Measurements from ENCODE around the gene PCDH17.

PCDH17 gene

DNA sequence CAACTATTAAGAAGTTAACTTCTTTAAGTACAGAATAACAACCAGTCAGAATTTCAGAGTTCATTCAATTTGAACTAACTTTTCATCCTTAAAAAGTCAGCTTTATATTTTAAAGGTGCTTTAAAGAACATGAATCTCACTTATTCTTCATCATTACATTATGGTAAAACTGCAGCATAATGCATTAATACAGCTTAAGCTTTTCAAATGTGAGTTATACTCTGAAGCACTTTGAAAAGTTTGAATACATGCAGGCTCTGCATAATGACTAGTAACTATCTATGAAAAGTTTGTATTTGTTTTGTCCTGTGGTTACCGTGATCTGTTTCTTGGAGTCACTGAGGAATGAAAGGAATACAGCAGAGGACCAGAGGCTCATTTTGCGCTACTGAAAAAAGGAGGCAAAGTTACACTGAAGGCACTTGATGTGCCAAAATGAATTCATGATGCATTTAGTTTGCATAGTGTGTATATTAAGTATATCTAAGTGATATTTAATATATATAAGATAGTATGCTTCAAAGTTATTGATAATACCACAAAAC, 4.1 kb downstream of the PCDH17 start:
- no peak for DNase-seq

DNA sequence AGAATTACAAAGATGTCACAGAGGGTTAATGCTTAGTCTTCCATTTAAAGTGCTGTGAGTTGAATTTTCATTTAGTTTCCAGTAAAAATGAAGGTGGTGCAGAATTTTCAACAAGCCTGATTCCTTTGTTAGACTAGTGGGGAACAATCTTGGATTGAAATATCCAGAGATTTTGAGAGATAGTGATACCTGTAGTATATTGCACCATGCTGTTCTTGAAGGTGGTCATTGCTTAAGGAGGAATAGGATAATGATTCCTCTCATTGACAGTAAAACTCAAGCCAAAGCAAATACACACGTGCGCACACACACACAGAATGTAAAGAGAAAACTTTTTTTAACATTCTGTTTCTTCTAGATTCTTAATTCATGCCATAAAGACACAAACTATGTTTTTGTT, 5.3 kb downstream of the PCDH17 start:
- no peak for DNase-seq

DNA sequence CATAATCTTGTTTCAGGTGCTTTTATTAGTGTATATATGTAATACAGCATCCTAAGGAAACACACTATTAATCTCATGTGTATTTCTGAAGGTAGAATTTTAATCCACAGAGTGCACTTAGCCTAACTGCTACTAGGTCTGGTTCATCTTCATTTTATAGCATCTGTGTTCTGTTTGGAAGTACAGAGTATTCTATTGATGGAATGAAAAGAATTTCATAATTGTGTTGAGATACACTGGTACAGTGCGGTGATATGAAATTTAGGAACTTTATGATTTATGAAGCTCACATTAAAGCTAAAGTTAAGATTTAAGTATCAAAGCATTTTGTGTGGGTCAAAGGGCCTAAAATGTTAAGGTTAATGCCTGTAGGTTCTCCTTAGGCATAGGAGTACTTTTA, 6.0 kb downstream of the PCDH17 start:
- DNase-seq, result no peak

DNA sequence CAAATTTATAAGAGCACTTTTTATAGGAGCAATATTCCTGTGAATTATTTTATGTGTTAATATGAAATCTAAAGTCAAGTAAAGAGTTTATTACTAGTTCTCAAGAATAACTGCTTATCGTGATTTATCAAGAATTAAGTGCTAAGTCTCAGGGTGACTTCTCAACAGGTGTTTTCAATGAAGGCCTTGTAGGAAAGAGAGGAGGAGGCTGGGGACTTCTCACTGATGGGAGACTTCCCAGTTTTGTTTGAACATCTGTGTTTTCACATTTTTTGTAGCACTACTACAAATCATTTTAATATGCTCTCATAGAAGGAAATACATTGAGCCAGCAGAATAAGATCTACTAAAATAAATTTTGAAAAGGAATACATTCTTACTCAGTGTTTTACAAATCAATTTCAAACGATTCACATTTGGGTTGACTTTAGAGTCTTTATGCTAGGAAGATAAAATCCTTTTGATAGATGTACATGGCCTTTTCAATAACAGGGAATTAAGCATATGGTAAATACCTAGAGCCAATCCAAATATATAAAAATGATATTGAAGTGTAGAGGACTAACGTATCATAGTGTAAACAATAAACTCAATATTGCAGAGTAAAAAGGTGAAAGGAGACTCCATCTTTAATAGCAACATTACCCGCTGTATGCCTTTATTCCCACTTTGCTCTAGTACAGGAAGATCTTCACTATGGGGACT, 6.8 kb downstream of the PCDH17 start:
- no peak for DNase-seq

DNA sequence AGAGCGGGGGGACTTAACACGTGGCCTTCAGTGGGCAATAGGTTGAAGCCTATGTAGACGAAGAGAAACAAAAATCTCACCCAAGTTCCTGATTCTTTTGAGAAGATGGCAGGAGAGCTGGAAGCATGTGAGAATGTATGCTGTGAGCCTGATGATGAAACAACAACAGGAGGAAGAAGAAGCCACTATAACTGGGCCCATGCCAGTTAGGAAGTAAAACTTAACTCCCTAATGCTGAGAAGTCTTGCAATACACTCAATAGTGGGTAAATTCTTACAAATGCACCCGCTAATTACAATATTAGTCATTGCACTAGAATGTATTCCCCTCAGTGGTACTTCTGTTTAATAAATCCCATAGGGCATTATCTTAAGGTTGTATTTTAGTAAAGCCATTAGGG, 9.1 kb downstream of the PCDH17 start:
- no peak for DNase-seq

- no peak for DNase-seq
Observed at GRCh38 chr13:57641051-57641450, 9.5 kb downstream of the PCDH17 start.

DNA sequence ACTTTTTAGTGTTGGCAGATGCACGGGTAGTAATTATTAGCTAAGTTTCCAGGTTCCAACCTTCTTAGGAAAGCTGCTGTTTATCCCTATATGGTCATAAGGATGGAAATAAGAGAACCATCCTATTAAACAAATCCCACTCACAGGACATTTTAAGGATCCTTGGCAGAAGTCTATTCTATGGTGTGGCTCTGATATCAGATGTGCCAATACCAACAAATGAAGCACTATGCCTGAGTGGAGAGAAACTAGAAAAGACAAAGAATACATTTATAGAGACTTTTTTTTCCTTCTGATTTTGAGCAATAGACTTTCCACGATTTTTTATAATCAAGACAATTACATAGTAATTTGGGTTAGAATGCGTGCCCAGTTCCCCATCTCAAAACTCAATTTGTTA, 12.6 kb downstream of the PCDH17 start:
- DNase-seq, result no peak

GRCh38 chr13:57653229-57653989, 21.9 kb downstream of the PCDH17 start:
- no peak for DNase-seq

DNA sequence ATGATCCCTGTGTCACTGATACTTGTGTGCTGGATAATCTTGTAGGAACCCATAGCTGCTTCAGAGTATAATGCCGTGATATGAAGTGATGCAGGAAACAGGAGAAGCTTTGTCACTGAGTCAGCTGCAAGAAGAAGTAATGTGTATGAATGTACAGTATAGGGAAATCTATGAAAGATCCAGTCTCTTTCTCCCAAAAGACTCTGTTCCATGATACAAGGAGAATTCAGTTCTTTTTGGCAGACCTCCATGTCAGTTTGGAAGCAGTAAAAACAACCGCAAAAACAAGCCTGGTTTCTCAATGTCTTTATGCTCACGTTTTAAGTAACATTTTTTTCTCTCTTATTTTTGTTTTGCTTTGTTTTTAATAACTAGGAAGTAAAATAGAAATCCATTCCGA, 33.9 kb downstream of the PCDH17 start:
- no peak for DNase-seq

DNA sequence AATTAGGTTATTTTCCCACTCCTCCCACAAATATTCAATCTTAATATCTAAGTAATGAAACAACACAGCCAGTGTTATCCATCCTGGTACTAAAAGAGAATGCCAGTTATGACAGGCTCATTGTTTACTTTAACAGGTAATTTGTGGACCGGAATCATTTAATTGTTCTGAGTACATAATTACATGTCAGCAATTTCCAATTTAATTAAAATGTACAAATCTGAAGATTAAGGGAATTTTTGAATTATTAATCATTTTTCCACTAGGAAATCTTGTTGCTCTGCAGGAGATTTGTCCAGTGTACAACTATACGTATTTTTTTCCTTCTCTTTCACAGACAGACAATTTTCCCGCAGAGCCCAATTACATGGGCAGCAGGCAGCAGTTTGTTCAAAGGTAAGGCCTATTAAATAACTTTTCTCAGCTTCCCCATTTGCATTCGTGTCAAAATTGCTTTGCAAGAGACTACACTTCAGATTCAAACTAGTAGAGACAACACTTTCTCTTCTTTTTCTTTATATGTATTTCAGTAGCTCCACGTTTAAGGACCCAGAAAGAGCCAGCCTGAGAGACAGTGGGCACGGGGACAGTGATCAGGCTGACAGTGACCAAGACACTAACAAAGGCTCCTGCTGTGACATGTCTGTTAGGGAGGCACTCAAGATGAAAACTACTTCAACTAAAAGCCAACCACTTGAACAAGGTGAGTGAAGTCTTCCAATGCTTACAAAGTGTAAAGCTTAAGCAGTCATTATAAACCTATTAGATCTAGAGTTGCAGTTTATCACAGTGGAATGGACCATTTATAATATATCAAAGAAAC, 34.8 kb downstream of the PCDH17 start:
- peak; percentile 42 for DNase-seq

DNA sequence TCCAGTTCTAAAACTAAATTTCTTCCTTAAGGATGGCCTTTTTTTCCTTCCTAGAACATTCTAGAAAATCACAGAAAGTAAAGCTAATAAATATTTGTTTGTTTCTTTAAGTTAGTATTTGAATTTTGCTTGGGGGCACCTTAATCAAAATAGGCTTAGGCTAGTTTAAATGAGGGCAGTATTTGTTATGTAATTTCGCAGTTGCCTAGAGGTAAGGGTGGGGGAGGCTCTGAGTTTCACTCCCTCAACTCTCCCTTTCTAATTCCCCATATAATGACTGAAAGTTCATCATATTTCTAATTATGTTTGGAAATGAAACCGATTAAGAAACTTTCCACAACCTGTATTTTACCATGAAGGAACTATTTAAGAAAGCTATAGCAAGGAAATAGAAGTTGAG, 40.6 kb downstream of the PCDH17 start:
- no peak for DNase-seq

- no peak for DNase-seq
Observed at GRCh38 chr13:57673197-57673596, 41.7 kb downstream of the PCDH17 start.

GRCh38 chr13:57675526-57675925, 44.0 kb downstream of the PCDH17 start:
- DNase-seq, result no peak

GRCh38 chr13:57680609-57681008, 49.1 kb downstream of the PCDH17 start:
- no peak for DNase-seq

DNA sequence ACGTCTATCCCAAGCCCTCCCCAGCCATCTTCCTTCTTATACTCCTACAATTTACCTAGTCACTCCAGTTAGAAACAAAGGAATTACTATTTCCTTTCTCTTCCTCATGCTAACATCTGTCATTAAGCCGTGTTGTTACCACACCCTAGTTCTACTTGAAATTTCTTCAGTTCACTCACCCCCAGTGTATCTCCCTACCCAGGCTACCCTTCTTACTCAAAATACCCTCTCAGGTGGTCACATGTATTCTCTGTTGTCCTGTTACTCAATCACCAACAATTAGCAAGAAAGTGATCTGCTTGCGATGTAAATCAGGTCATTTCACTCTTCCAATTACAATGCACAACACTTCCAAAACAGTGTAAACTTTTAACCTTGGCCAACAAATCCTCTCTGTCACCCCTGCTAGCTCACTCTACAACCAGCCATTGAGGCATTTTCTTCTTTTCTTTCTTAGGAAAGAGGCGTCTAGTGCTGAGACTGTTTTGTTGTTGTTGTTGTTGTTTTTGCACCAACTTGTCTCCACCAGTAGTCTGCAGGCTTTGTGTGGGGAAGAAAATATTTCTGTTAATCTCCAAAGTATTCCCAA, 50.7 kb downstream of the PCDH17 start:
- no peak for DNase-seq

- no peak for DNase-seq
Observed at GRCh38 chr13:57698851-57699250, 67.3 kb downstream of the PCDH17 start.

GRCh38 chr13:57704031-57704430, 72.5 kb downstream of the PCDH17 start:
- DNase-seq, result no peak

- no peak for DNase-seq
Observed at GRCh38 chr13:57716295-57716694, 84.8 kb downstream of the PCDH17 start.

DNA sequence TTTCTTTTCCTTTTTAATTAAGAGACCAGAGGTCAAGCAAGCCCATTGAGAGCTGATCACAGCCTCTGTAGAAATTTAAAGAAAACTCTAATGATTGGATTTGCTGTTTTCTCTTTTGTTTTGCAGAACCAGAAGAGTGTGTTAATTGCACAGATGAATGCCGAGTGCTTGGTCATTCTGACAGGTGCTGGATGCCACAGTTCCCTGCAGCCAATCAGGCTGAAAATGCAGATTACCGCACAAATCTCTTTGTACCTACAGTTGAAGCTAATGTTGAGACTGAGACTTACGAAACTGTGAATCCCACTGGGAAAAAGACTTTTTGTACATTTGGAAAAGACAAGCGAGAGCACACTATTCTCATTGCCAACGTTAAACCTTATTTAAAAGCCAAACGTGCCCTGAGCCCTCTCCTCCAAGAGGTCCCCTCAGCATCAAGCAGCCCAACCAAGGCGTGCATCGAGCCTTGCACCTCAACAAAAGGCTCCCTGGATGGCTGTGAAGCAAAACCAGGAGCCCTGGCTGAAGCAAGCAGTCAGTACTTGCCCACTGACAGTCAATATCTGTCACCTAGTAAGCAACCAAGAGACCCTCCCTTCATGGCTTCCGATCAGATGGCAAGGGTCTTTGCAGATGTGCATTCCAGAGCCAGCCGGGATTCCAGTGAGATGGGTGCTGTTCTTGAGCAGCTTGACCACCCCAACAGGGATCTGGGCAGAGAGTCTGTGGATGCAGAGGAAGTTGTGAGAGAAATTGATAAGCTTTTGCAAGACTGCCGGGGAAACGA, 93.1 kb downstream of the PCDH17 start:
- DNase-seq, result no peak

GRCh38 chr13:57725480-57725879, 93.9 kb downstream of the PCDH17 start:
- no peak for DNase-seq

DNA sequence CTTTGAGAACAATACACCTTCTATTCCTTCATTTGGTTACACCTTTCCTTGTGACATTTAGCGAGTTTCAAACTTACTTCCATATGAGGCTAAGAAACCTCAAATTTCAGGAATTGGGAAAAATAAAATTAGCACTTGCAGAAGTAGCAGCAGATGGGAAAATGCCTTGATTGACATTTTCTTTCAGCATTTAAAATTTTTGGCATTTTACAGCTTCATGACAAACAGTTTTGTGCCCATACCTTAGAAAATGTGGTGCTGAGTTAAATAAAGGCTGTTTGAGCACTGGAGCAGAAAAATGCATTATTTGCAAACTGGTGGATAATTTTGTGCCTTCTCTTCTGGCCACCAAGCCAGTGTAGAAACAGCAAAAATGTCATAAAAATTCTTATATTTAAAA, 95.4 kb downstream of the PCDH17 start:
- no peak for DNase-seq

DNA sequence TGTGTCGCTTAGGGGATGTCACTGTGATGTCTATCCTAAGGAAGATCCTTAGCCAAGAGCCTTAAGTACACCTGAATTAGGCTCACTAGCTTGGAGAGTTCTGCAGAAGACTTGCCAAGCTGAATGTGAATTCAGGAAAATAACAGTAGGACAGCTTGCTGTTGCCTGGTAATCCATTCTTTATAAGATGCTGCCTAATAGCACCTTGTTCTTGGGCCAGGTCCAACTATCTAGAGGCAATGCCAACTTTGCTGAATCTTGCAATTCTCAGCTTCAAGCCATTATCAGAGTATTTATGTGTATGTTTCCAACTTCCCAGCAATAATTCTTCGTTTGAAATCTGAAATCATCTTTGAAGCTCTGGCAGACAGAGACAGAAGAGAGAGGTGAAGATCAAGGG, 102.8 kb downstream of the PCDH17 start:
- DNase-seq, result no peak

All from NCI-H187 treated with DMSO at 0.1 percent for 48 hours (cell line).